ENCODE results near the gene ANXA9. TPM values are rescaled to one million over a fixed set of nuclear protein-coding genes. Genes with fewer than 3 reads are reported as not detected.

Gene ANXA9
- total RNA-seq, 1 experiment from 2014 or later = not detected

GRCh38 chr1:150985179-150985825 lies 3.2 kb downstream of the ANXA9 start:
- Histone ChIP-seq H3K27me3 (replicated peaks; ENCODE audit: insufficient read depth, low read depth, low read length, poor library complexity) (no peaks in the 10 kb centered on the region), H3K27ac (ENCODE audit: low read depth, low read length, poor library complexity, severe bottlenecking) (no peak overlapping the region), H3K4me3 (ENCODE audit: low read depth, low read length, poor library complexity, severe bottlenecking) (no peak overlapping the region), H3K36me3 (ENCODE audit: insufficient read depth, low read length, poor library complexity, severe bottlenecking) (no peaks in the 10 kb centered on the region), H3K9me3 (ENCODE audit: low read depth, low read length, poor library complexity, severe bottlenecking) (no peaks in the 10 kb centered on the region), H3K4me1 (ENCODE audit: insufficient read depth, low read length, poor library complexity, severe bottlenecking) (peaks cover 5% of the 10 kb centered on the region)
- POLR2A ChIA-PET (ENCODE audit: low non-redundant PET) = no interaction called here
- CTCF ChIA-PET = no interaction called here
- no TSS peak for BruUV-seq (replicated peaks)
- TF ChIP-seq EZH2 (IDR thresholded peaks at IDR 0.05; ENCODE audit: borderline replicate concordance, low read depth, low read length, poor library complexity, severe bottlenecking) = no peak
- TF ChIP-seq, protein P1, sequence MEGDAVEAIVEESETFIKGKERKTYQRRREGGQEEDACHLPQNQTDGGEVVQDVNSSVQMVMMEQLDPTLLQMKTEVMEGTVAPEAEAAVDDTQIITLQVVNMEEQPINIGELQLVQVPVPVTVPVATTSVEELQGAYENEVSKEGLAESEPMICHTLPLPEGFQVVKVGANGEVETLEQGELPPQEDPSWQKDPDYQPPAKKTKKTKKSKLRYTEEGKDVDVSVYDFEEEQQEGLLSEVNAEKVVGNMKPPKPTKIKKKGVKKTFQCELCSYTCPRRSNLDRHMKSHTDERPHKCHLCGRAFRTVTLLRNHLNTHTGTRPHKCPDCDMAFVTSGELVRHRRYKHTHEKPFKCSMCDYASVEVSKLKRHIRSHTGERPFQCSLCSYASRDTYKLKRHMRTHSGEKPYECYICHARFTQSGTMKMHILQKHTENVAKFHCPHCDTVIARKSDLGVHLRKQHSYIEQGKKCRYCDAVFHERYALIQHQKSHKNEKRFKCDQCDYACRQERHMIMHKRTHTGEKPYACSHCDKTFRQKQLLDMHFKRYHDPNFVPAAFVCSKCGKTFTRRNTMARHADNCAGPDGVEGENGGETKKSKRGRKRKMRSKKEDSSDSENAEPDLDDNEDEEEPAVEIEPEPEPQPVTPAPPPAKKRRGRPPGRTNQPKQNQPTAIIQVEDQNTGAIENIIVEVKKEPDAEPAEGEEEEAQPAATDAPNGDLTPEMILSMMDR (conservative IDR thresholded peaks at IDR 0.05; ENCODE audit: low read depth, low read length) = no peak
- DNase-seq (ENCODE audit: low spot score) = no peak
- intact Hi-C loops (cut with micrococcal nuclease; ENCODE audit: unreplicated experiment) = no loop called here

DNA sequence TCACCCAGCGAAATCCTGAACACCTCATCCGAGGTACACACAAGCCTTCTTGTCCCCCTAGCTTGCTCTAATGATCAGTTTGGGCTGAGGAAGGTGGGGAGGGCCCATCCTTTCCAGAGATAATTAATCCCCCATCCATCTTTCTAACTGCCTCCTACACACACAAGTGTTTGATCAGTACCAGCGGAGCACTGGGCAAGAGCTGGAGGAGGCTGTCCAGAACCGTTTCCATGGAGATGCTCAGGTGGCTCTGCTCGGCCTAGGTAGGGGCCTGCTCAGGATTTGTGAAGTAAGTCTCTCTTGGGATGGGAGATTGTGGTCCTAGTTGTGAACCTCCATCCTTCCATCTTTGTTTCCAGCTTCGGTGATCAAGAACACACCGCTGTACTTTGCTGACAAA lies 5.8 kb downstream of the ANXA9 start:
- POLR2A ChIA-PET (ENCODE audit: low non-redundant PET) = no interaction called here
- no TSS peak for BruUV-seq (replicated peaks)
- intact Hi-C loops (cut with micrococcal nuclease; ENCODE audit: unreplicated experiment) = no loop called here
- CTCF ChIA-PET = no interaction called here
- no peaks in the 10 kb centered on the region for H3K36me3 ChIP-seq (ENCODE audit: insufficient read depth, low read length, poor library complexity, severe bottlenecking)
- H3K9me3 ChIP-seq (ENCODE audit: low read depth, low read length, poor library complexity, severe bottlenecking) = no peaks in the 10 kb centered on the region
- no peak overlapping the region for H3K27ac ChIP-seq (ENCODE audit: low read depth, low read length, poor library complexity, severe bottlenecking)
- H3K4me3 ChIP-seq (ENCODE audit: low read depth, low read length, poor library complexity, severe bottlenecking) = no peak overlapping the region
- no peak for DNase-seq (ENCODE audit: low spot score)
- no peaks in the 10 kb centered on the region for H3K27me3 ChIP-seq (replicated peaks; ENCODE audit: insufficient read depth, low read depth, low read length, poor library complexity)
- H3K4me1 ChIP-seq (ENCODE audit: insufficient read depth, low read length, poor library complexity, severe bottlenecking) = no peaks in the 10 kb centered on the region
- TF ChIP-seq, protein P1 (conservative IDR thresholded peaks at IDR 0.05; ENCODE audit: low read depth, low read length) = no peak
- TF ChIP-seq EZH2 (IDR thresholded peaks at IDR 0.05; ENCODE audit: borderline replicate concordance, low read depth, low read length, poor library complexity, severe bottlenecking) = no peak

- Histone ChIP-seq H3K4me1 (ENCODE audit: insufficient read depth, low read length, poor library complexity, severe bottlenecking) (no peaks in the 10 kb centered on the region), H3K36me3 (ENCODE audit: insufficient read depth, low read length, poor library complexity, severe bottlenecking) (peaks cover 2% of the 10 kb centered on the region), H3K9me3 (ENCODE audit: low read depth, low read length, poor library complexity, severe bottlenecking) (no peaks in the 10 kb centered on the region), H3K27ac (ENCODE audit: low read depth, low read length, poor library complexity, severe bottlenecking) (no peak overlapping the region), H3K4me3 (ENCODE audit: low read depth, low read length, poor library complexity, severe bottlenecking) (no peak overlapping the region), H3K27me3 (replicated peaks; ENCODE audit: insufficient read depth, low read depth, low read length, poor library complexity) (no peaks in the 10 kb centered on the region)
- ChIA-PET POLR2A (ENCODE audit: low non-redundant PET) (no interaction called here), CTCF (no interaction called here)
- intact Hi-C loops (cut with micrococcal nuclease; ENCODE audit: unreplicated experiment) = loop anchor here (10.0 kb wide), 1 partner anchor 518 kb away; no protein-coding TSS in a partner anchor
- TF ChIP-seq EZH2 (IDR thresholded peaks at IDR 0.05; ENCODE audit: borderline replicate concordance, low read depth, low read length, poor library complexity, severe bottlenecking) = no peak
- TF ChIP-seq, protein P1 (conservative IDR thresholded peaks at IDR 0.05; ENCODE audit: low read depth, low read length) = no peak
- DNase-seq (ENCODE audit: low spot score) = no peak
- BruUV-seq (replicated peaks) = no TSS peak
Observed at GRCh38 chr1:150992626-150993025, 10.5 kb downstream of the ANXA9 start.

All from A673 (cell line).